Activated CD8-positive, alpha-beta memory T cell treated with anti-CD3 and anti-CD28 coated beads, Interleukin-2, amount 10 ng/mL, durations not matched to agents 7 days and 5 days (primary cell): ENCODE measurements around the gene PIK3C2B. TPM values are rescaled to one million over a fixed set of nuclear protein-coding genes. Genes with fewer than 3 reads are reported as not detected.

ENCODE experiments used
- ATAC-seq: fragments of 150-1000 bp; cut with Tn5 transposase; one replicate; pipeline ENCODE4 v1.10.0; 2021; ENCODE audit warnings: moderate library complexity
- CTCF ChIA-PET: fragments of 350-600 bp; sonication (Branson Sonifier 250); formaldehyde crosslinking; loops from one replicate; lab custom pipeline; 2021; ENCODE audit warnings: antibody characterized with exemption; lab: Charles Lee
- DNase-seq: peaks from one replicate; pipeline ENCODE4 v3.0.0-alpha.2; 2020
- H3K27ac Mint-ChIP-seq: one replicate; pipeline ENCODE4 v1.8.0; 2021; ENCODE audit warnings: mild to moderate bottlenecking, mixed read lengths
- H3K27me3 Mint-ChIP-seq: one replicate; pipeline ENCODE4 v1.8.0; 2021; ENCODE audit warnings: mixed read lengths
- H3K36me3 Mint-ChIP-seq: one replicate; pipeline ENCODE4 v1.8.0; 2021; ENCODE audit warnings: mild to moderate bottlenecking, mixed read lengths
- H3K4me1 Mint-ChIP-seq: one replicate; pipeline ENCODE4 v1.8.0; 2021; ENCODE audit warnings: mixed read lengths
- H3K4me3 Mint-ChIP-seq: one replicate; pipeline ENCODE4 v1.8.0; 2021; ENCODE audit warnings: mild to moderate bottlenecking, moderate library complexity, mixed read lengths
- H3K9me3 Mint-ChIP-seq: one replicate; pipeline ENCODE4 v1.8.0; 2022; ENCODE audit warnings: low read depth, mixed read lengths
- total RNA-seq, 2 experiments: library from RNA; stranded (reverse); gene quantifications; one replicate each; pipeline ENCODE4 v1.2.3, GENCODE V29; 2021

The PIK3C2B gene
- total RNA-seq, 2 experiments from 2014 or later = 21.6 to 26.0 TPM

DNA sequence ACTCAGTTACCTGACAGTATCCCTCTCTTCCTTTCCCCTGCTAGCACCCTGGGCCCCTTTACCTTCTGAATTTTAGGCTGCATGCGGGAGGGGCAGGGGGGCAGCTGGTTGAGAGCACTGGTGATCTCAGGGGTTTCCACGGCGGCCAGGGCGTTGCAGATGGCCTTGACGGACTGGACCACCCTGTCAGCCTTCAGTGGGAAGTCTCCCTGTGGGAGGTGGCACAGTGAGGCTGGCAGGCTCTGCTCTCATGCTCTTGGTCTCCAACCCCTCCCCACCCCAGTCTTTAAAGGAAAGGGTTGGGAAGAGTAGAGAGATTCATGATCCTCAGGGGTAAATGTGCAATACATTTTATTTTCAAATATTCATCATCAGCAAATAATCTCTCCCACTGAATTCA lies 36.9 kb downstream of the PIK3C2B start:
- Mint-ChIP-seq H3K27me3 (no peaks in the 10 kb centered on the region), H3K4me1 (peaks cover 36% of the 10 kb centered on the region), H3K9me3 (no peaks in the 10 kb centered on the region), H3K27ac (no peak overlapping the region), H3K4me3 (no peak overlapping the region), H3K36me3 (peaks cover 27% of the 10 kb centered on the region)
- no peak for DNase-seq
- no peak for ATAC-seq
- CTCF ChIA-PET = interaction anchor here (1.0 to 1.6 kb wide), 6 partner anchors 8 to 47 kb away, joined by 3 to 5 read pairs (median 4); no protein-coding TSS in a partner anchor

DNA sequence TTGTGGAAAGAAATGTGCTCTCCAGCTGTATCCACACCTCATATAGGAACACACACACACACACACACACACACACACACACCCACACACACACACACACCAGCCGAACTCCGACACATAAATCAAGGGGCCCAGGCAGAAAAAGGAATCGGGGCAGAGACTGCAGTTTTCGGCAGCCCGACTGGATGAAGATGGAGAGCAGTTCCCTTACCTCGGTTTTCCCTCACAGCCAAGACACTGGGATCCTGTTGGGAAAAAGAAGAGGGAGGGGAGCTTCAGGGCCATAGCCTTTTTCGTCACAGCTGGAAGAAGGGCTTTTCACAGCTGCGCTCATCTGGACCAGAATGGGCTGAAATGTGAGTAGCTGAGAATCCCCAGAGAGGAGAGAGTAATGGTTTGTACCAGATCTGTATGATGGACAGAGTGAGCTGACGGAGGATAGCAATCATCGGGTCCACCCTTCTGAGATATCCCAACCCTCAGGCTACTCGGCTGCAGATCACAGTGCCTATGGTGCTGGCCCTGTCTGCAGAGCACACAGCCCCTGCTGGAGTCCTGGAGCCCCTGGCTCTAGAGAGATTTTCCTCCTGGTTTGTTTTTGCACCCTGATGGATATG lies 37.7 kb downstream of the PIK3C2B start:
- no peaks in the 10 kb centered on the region for H3K27me3 Mint-ChIP-seq
- ATAC-seq = no peak

GRCh38 chr1:204455831-204456145 lies 38.8 kb downstream of the PIK3C2B start:
- peaks cover 25% of the 10 kb centered on the region for H3K4me1 Mint-ChIP-seq
- H3K36me3 Mint-ChIP-seq = peaks cover 27% of the 10 kb centered on the region
- H3K27ac Mint-ChIP-seq = no peak overlapping the region
- no peaks in the 10 kb centered on the region for H3K27me3 Mint-ChIP-seq
- no peak for ATAC-seq
- no peak for DNase-seq
- CTCF ChIA-PET = interaction anchor here (0.9 to 3.0 kb wide), 2 partner anchors 9 to 39 kb away, joined by 3 to 11 read pairs; partner anchors contain the start of gene PIK3C2B
- H3K4me3 Mint-ChIP-seq = no peak overlapping the region
- H3K9me3 Mint-ChIP-seq = no peaks in the 10 kb centered on the region

More for the DNA sequence above, 37.7 kb downstream of the PIK3C2B start:
- DNase-seq = no peak
- Mint-ChIP-seq H3K9me3 (no peaks in the 10 kb centered on the region), H3K4me1 (peaks cover 32% of the 10 kb centered on the region), H3K36me3 (peaks cover 27% of the 10 kb centered on the region), H3K27ac (no peak overlapping the region), H3K4me3 (no peak overlapping the region)
- CTCF ChIA-PET = interaction anchor here (1.2 to 3.0 kb wide), 4 partner anchors 12 to 48 kb away, joined by 3 to 11 read pairs (median 4); partner anchors contain the start of gene PIK3C2B

GRCh38 chr1:204455063-204455830 lies 39.4 kb downstream of the PIK3C2B start:
- peaks cover 24% of the 10 kb centered on the region for H3K36me3 Mint-ChIP-seq
- no peak overlapping the region for H3K4me3 Mint-ChIP-seq
- CTCF ChIA-PET = interaction anchor here (0.9 to 3.0 kb wide), 3 partner anchors 9 to 352 kb away, joined by 3 to 11 read pairs (median 6); partner anchors contain the start of gene PIK3C2B
- peaks cover 23% of the 10 kb centered on the region for H3K4me1 Mint-ChIP-seq
- H3K9me3 Mint-ChIP-seq = no peaks in the 10 kb centered on the region
- peak overlapping the region; percentile 21 for H3K27ac Mint-ChIP-seq
- no peaks in the 10 kb centered on the region for H3K27me3 Mint-ChIP-seq
- DNase-seq (no peak), ATAC-seq (no peak)

DNA sequence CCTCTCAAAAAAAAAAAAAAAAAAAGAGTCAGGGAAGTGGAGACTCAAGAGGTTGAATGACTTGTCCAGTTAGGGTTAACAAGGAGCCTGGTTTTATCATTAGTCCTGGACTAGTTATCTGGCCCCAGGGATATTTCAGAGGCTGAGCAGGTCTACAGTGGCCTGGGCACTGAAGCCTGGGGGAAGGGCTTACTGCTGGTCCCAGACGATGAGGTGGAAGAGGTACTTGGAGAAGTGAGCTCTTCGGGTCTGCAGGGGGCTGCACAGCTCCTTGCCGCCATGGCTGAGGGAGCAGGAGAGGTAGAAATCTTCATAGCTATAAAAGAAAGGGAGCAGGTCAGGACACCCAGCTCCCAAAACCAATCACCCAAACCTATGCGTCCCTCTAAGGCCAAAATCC lies 40.1 kb downstream of the PIK3C2B start:
- Mint-ChIP-seq H3K27me3 (no peaks in the 10 kb centered on the region), H3K4me1 (peaks cover 28% of the 10 kb centered on the region), H3K4me3 (no peak overlapping the region), H3K27ac (peak overlapping the region; percentile 21), H3K9me3 (no peaks in the 10 kb centered on the region), H3K36me3 (peaks cover 16% of the 10 kb centered on the region)
- CTCF ChIA-PET = interaction anchor here (2.1 to 13.7 kb wide), 3 partner anchors 22 to 352 kb away, joined by 6 to 174 read pairs (median 11); partner anchors contain the start of gene PIK3C2B
- no peak for ATAC-seq
- no peak for DNase-seq

- peak overlapping the region; percentile 95 for H3K27ac Mint-ChIP-seq
- DNase-seq (peak; percentile 84), ATAC-seq (peak; percentile 93)
- H3K9me3 Mint-ChIP-seq = no peaks in the 10 kb centered on the region
- peaks cover 9% of the 10 kb centered on the region for H3K36me3 Mint-ChIP-seq
- peak overlapping the region; percentile 61 for H3K4me3 Mint-ChIP-seq
- CTCF ChIA-PET = interaction anchor here (2.1 to 27.6 kb wide), 3 partner anchors 21 to 354 kb away, joined by 6 to 918 read pairs (median 174); partner anchors contain the start of gene PIK3C2B
- H3K27me3 Mint-ChIP-seq = no peaks in the 10 kb centered on the region
- peaks cover 38% of the 10 kb centered on the region for H3K4me1 Mint-ChIP-seq
Measured at GRCh38 chr1:204453141-204453772, 41.3 kb downstream of the PIK3C2B start.

DNA sequence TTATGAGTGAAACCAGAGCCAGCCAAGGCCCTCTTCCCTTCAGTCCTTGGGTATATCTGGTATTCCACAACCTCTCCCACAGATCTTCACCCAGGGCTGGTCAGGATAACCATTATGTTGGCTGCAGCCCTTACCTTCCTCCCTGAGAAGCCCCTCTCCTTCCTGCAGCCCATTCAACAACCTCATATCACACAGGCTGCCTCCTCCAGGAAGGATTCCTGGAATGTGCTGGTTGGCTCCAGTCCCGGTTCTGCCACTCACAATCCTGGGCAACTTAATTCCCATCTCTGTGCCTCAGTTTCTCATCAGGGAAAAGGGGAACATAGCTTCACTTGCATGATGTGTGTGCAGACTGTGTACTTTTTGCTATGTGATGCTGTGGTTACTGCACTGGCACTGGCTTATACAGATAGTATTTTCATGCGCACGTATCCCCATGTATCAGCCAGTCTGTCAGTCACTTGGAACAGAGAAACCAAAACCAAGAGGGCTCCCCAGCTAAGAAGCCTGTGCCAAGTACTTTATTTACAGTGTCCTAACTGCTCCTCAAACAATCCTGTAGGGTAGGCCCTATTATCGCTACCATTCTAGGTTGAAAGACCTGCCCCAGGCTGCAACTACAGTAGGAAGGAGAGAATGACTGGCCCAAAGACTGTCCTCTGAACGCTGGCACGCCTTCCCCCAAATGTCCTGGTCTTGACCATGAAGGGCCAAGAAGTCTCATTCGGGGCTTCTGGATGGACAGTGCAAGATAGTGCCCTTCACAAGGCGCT lies 43.1 kb downstream of the PIK3C2B start:
- Mint-ChIP-seq H3K27me3 (no peaks in the 10 kb centered on the region), H3K4me1 (peaks cover 41% of the 10 kb centered on the region), H3K36me3 (peaks cover 9% of the 10 kb centered on the region), H3K4me3 (no peak overlapping the region), H3K27ac (peak overlapping the region; percentile 55), H3K9me3 (no peaks in the 10 kb centered on the region)
- ATAC-seq (no peak), DNase-seq (no peak)
- CTCF ChIA-PET = interaction anchor here (0.6 to 27.6 kb wide), 4 partner anchors 19 to 356 kb away, joined by 3 to 918 read pairs (median 92); partner anchors contain the start of genes MDM4 and PIK3C2B

GRCh38 chr1:204450461-204451257 lies 43.9 kb downstream of the PIK3C2B start:
- H3K9me3 Mint-ChIP-seq = no peaks in the 10 kb centered on the region
- peak overlapping the region; percentile 4 for H3K27ac Mint-ChIP-seq
- no peak for ATAC-seq
- no peak for DNase-seq
- no peaks in the 10 kb centered on the region for H3K27me3 Mint-ChIP-seq
- H3K4me3 Mint-ChIP-seq = no peak overlapping the region
- H3K4me1 Mint-ChIP-seq = peaks cover 42% of the 10 kb centered on the region
- CTCF ChIA-PET = interaction anchor here (0.6 to 27.6 kb wide), 6 partner anchors 8 to 357 kb away, joined by 3 to 918 read pairs (median 6); partner anchors contain the start of genes MDM4 and PIK3C2B
- H3K36me3 Mint-ChIP-seq = peaks cover 11% of the 10 kb centered on the region

- DNase-seq = no peak
- CTCF ChIA-PET = interaction anchor here (0.9 to 27.6 kb wide), 8 partner anchors 8 to 358 kb away, joined by 3 to 918 read pairs (median 6); partner anchors contain the start of gene PIK3C2B
- Mint-ChIP-seq H3K27ac (no peak overlapping the region), H3K4me3 (no peak overlapping the region), H3K4me1 (peaks cover 42% of the 10 kb centered on the region), H3K27me3 (no peaks in the 10 kb centered on the region), H3K9me3 (no peaks in the 10 kb centered on the region), H3K36me3 (peaks cover 9% of the 10 kb centered on the region)
- ATAC-seq = no peak
Measured at GRCh38 chr1:204449678-204450280, 44.8 kb downstream of the PIK3C2B start.

GRCh38 chr1:204448991-204449677 lies 45.5 kb downstream of the PIK3C2B start:
- Mint-ChIP-seq H3K4me3 (no peak overlapping the region), H3K4me1 (peaks cover 43% of the 10 kb centered on the region), H3K27ac (no peak overlapping the region), H3K36me3 (peaks cover 7% of the 10 kb centered on the region), H3K9me3 (no peaks in the 10 kb centered on the region), H3K27me3 (no peaks in the 10 kb centered on the region)
- no peak for DNase-seq
- no peak for ATAC-seq
- CTCF ChIA-PET = interaction anchor here (0.7 to 27.6 kb wide), 9 partner anchors 8 to 358 kb away, joined by 3 to 918 read pairs (median 4); partner anchors contain the start of gene PIK3C2B

- Mint-ChIP-seq H3K4me1 (peaks cover 47% of the 10 kb centered on the region), H3K36me3 (peaks cover 8% of the 10 kb centered on the region), H3K4me3 (no peak overlapping the region), H3K9me3 (no peaks in the 10 kb centered on the region), H3K27ac (no peak overlapping the region), H3K27me3 (no peaks in the 10 kb centered on the region)
- CTCF ChIA-PET = interaction anchor here (0.7 to 27.6 kb wide), 7 partner anchors 15 to 359 kb away, joined by 3 to 918 read pairs (median 7); partner anchors contain the start of gene PIK3C2B
- DNase-seq (no peak), ATAC-seq (no peak)
Measured at GRCh38 chr1:204448344-204448964, 46.2 kb downstream of the PIK3C2B start.
